B cell (primary cell): ENCODE data around the gene TMCC3. TPM values are rescaled to one million over a fixed set of nuclear protein-coding genes. Genes with fewer than 3 reads are reported as not detected.

ENCODE experiments used
- ATAC-seq: fragments of 200-7000 bp; cut with Tn5 transposase; one replicate; pipeline ENCODE4 v1.10.0; 2021; ENCODE audit warnings: low read depth, mild to moderate bottlenecking, moderate number of reproducible peaks, moderate library complexity
- CTCF ChIA-PET: fragments of 350-600 bp; sonication (Branson Sonifier 250); formaldehyde crosslinking; loops from one replicate; lab custom pipeline; 2021; ENCODE audit warnings: antibody characterized with exemption, inconsistent platforms; lab: Charles Lee
- POLR2A ChIA-PET: fragments of 350-600 bp; sonication (Branson Sonifier 250); formaldehyde crosslinking; loops from one replicate; lab custom pipeline; 2021; ENCODE audit warnings: antibody characterized with exemption; lab: Charles Lee
- DNase-seq: peaks from one replicate; pipeline ENCODE4 v3.0.0; 2013
- H2AFZ ChIP-seq: 2 replicates; pipeline ENCODE4 v1.6.1; 2012; ENCODE audit warnings: mild to moderate bottlenecking, low read depth, low read length; ENCODE audit not compliant: insufficient read depth, poor library complexity, severe bottlenecking
- H3K27ac ChIP-seq, 2 donors: 1 replicate in 1 of 2; 2 replicates in 1 of 2; pipeline ENCODE4 v1.5.1; 2012 to 2013; ENCODE audit warnings: low read length in 2 of 2, mild to moderate bottlenecking in 2 of 2, moderate library complexity in 1 of 2
- H3K27me3 ChIP-seq, 4 experiments: fragments of 200-600 bp in 1 of 4; sonication (generic) in 1 of 4; replicated peaks in 1 of 4; 1 replicate in 2 of 4; 2 replicates in 2 of 4; pipeline versions ENCODE4 v1.6.1 to v1.7.0; 2013 to 2016; ENCODE audit warnings: low read length in 3 of 4, mild to moderate bottlenecking in 2 of 4, mixed read lengths in 1 of 4, moderate library complexity in 1 of 4; ENCODE audit not compliant: insufficient read depth in 4 of 4, control insufficient read depth in 3 of 4; ENCODE audit errors: control extremely low read depth in 1 of 4
- H3K36me3 ChIP-seq, 2 experiments: replicated peaks in 1 of 2; 1 replicate in 1 of 2; 2 replicates in 1 of 2; pipeline versions ENCODE4 v1.6.1 to v1.7.1; 2013; ENCODE audit warnings: low read length in 1 of 2; ENCODE audit not compliant: insufficient read depth in 2 of 2, control insufficient read depth in 1 of 2; ENCODE audit errors: control extremely low read depth in 1 of 2, extremely low read depth in 1 of 2
- H3K4me1 ChIP-seq, 2 donors: fragments of 200-600 bp in 1 of 2; sonication (generic) in 1 of 2; 1 replicate in 1 of 2; 2 replicates in 1 of 2; pipeline versions ENCODE4 v1.5.1 to v1.6.1; 2013 to 2017; ENCODE audit warnings: low read length in 2 of 2; ENCODE audit not compliant: control insufficient read depth in 2 of 2, insufficient read depth in 2 of 2
- H3K4me2 ChIP-seq: replicated peaks from 2 replicates; pipeline ENCODE3; 2012; ENCODE audit warnings: mild to moderate bottlenecking, low read depth, low read length; ENCODE audit not compliant: poor library complexity, severe bottlenecking
- H3K4me3 ChIP-seq, 5 experiments: fragments of 200-600 bp in 1 of 5; sonication (generic) in 1 of 5; 1 replicate in 3 of 5; 2 replicates in 2 of 5; pipeline versions ENCODE4 v1.5.1 to v1.7.0; 2011 to 2016; ENCODE audit warnings: low read length in 4 of 5, mild to moderate bottlenecking in 4 of 5, low read depth in 2 of 5, control low read depth in 1 of 5, moderate library complexity in 1 of 5; ENCODE audit not compliant: insufficient read depth in 1 of 5; ENCODE audit errors: control extremely low read depth in 1 of 5, extremely low read depth in 1 of 5
- H3K79me2 ChIP-seq: fragments of 200-600 bp; sonication (generic); one replicate; pipeline ENCODE4 v1.6.0; 2016; ENCODE audit warnings: low read length; ENCODE audit not compliant: control insufficient read depth, insufficient read depth
- H3K9ac ChIP-seq: fragments of 200-600 bp; sonication (generic); 2 replicates; pipeline ENCODE4 v1.6.1; 2017; ENCODE audit warnings: mild to moderate bottlenecking, low read length, moderate library complexity
- H3K9me3 ChIP-seq, 3 donors: one replicate each; pipeline versions ENCODE4 v1.6.1 to v1.7.1; 2013; ENCODE audit warnings: low read length in 2 of 3; ENCODE audit not compliant: control insufficient read depth in 2 of 3, insufficient read depth in 1 of 3; ENCODE audit errors: control extremely low read depth in 1 of 3
- H4K20me1 ChIP-seq: 2 replicates; pipeline ENCODE4 v1.6.0; 2012; ENCODE audit warnings: mild to moderate bottlenecking, low read length; ENCODE audit not compliant: insufficient read depth, control insufficient read depth, poor library complexity, severe bottlenecking
- H3K27ac Mint-ChIP-seq: one replicate; pipeline ENCODE4 v1.8.0; 2021; ENCODE audit warnings: mixed read lengths
- H3K27me3 Mint-ChIP-seq: one replicate; pipeline ENCODE4 v1.8.0; 2021; ENCODE audit warnings: mixed read lengths
- H3K4me1 Mint-ChIP-seq: one replicate; pipeline ENCODE4 v1.8.0; 2021; ENCODE audit warnings: mixed read lengths
- H3K4me3 Mint-ChIP-seq: one replicate; pipeline ENCODE4 v1.8.0; 2021; ENCODE audit warnings: mixed read lengths
- H3K9me3 Mint-ChIP-seq: one replicate; pipeline ENCODE4 v1.8.0; 2022; ENCODE audit warnings: mixed read lengths; ENCODE audit not compliant: insufficient read depth
- EZH2 ChIP-seq: IDR thresholded peaks from 2 replicates; pipeline ENCODE4 v1.6.1; 2012; ENCODE audit warnings: borderline replicate concordance, low read depth, mild to moderate bottlenecking, moderate library complexity, low read length; ENCODE audit not compliant: insufficient read depth, poor library complexity, severe bottlenecking
- WGBS: methylation state at CpG from one replicate; pipeline ENCODE4 v1.1.5; 2013; ENCODE audit warnings: missing lambda C conversion rate; ENCODE audit not compliant: insufficient coverage; 5-methylcytosine and 5-hydroxymethylcytosine counted together
- intact Hi-C: fragments of 100-400 bp; cut with micrococcal nuclease; formaldehyde crosslinking; loops from one replicate; pipeline ENCODE4 v1.10.0; 2022
- polyA plus RNA-seq: library from polyadenylated mRNA; depleted of rRNA; stranded (reverse); fragments of >200 nt; gene quantifications from 2 replicates; pipeline ENCODE4 v1.2.3, GENCODE V29; 2012
- total RNA-seq, 2 donors: library from RNA; stranded (reverse); fragments of 120-200 nt in 1 of 2; gene quantifications; 1 replicate in 1 of 2; 2 replicates in 1 of 2; pipeline versions ENCODE4 v1.2.3 to v1.2.4, GENCODE V29; 2013 to 2022
- TF ChIP-seq, protein P1 (sequence below): fragments of 200-600 bp; IDR thresholded peaks from one replicate; pipeline ENCODE4 v1.8.0; 2022; ENCODE audit warnings: antibody characterized with exemption, mild to moderate bottlenecking

The TMCC3 gene
- total and polyA plus RNA-seq, 2 donors (not counting 1 experiment from before 2014, with no cell fraction given): 4.5 to 8.8 TPM

GRCh38 chr12:94595152-94595551 is 55.2 kb downstream of the TMCC3 start:
- intact Hi-C loops: no loop called here
- no peak overlapping the region for H3K4me3 ChIP-seq
- no peak for DNase-seq
- ChIA-PET CTCF (no interaction called here), POLR2A (no interaction called here)
- Mint-ChIP-seq H3K4me1 (peaks cover 24% of the 10 kb centered on the region), H3K27me3 (no peaks in the 10 kb centered on the region), H3K9me3 (no peaks in the 10 kb centered on the region), H3K27ac (no peak overlapping the region), H3K4me3 (no peak overlapping the region)
- H3K4me2 ChIP-seq: no peak overlapping the region
- no peaks in the 10 kb centered on the region for H3K27me3 ChIP-seq
- no peaks in the 10 kb centered on the region for H3K9me3 ChIP-seq
- H3K9ac ChIP-seq: no peak overlapping the region
- H3K36me3 ChIP-seq: no peaks in the 10 kb centered on the region
- no peak overlapping the region for H2AFZ ChIP-seq
- ATAC-seq: no peak
- peaks cover 3% of the 10 kb centered on the region for H3K79me2 ChIP-seq
- WGBS: no CpG with 5 or more reads among the region's 3 CpGs
- no peak overlapping the region for H3K27ac ChIP-seq
- TF ChIP-seq, protein P1, sequence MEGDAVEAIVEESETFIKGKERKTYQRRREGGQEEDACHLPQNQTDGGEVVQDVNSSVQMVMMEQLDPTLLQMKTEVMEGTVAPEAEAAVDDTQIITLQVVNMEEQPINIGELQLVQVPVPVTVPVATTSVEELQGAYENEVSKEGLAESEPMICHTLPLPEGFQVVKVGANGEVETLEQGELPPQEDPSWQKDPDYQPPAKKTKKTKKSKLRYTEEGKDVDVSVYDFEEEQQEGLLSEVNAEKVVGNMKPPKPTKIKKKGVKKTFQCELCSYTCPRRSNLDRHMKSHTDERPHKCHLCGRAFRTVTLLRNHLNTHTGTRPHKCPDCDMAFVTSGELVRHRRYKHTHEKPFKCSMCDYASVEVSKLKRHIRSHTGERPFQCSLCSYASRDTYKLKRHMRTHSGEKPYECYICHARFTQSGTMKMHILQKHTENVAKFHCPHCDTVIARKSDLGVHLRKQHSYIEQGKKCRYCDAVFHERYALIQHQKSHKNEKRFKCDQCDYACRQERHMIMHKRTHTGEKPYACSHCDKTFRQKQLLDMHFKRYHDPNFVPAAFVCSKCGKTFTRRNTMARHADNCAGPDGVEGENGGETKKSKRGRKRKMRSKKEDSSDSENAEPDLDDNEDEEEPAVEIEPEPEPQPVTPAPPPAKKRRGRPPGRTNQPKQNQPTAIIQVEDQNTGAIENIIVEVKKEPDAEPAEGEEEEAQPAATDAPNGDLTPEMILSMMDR: no peak
- no peak for TF ChIP-seq EZH2
- H4K20me1 ChIP-seq: peaks cover 7% of the 10 kb centered on the region
- peaks cover 12% of the 10 kb centered on the region in 2 donors for H3K4me1 ChIP-seq

DNA sequence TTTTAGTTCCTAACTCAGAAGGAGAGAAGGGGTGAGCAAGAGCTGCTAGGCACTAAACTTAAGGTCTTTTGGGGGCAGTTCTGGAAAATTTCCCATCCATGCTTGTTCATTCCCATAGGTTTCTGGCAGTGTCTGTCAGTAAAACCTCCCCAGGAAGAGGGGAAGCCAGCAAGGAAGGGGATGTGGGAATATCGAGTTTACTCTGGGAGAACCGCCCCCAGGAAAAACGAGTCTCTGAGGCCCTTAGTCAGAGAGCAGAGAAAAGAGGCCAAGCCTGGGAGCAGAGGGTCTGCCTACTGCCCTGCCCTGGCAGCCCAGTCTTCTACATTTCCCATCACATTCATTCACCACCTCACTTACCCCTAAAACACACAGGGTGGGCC is 55.9 kb downstream of the TMCC3 start:
- TF ChIP-seq, protein P1: no peak
- TF ChIP-seq EZH2: no peak
- Histone ChIP-seq H3K9me3 (no peaks in the 10 kb centered on the region), H3K79me2 (peaks cover 3% of the 10 kb centered on the region), H3K4me3 (no peak overlapping the region), H3K4me2 (no peak overlapping the region), H3K36me3 (no peaks in the 10 kb centered on the region), H3K9ac (no peak overlapping the region), H3K27ac (no peak overlapping the region), H3K4me1 (peaks cover 12% of the 10 kb centered on the region in 2 donors), H4K20me1 (peaks cover 7% of the 10 kb centered on the region), H2AFZ (no peak overlapping the region), H3K27me3 (no peaks in the 10 kb centered on the region)
- ChIA-PET CTCF (no interaction called here), POLR2A (no interaction called here)
- intact Hi-C loops: no loop called here
- no peaks in the 10 kb centered on the region for H3K9me3 Mint-ChIP-seq
- H3K4me3 Mint-ChIP-seq: no peak overlapping the region
- ATAC-seq (no peak), DNase-seq (no peak)
- no peaks in the 10 kb centered on the region for H3K27me3 Mint-ChIP-seq
- peaks cover 24% of the 10 kb centered on the region for H3K4me1 Mint-ChIP-seq
- WGBS: no CpG with 5 or more reads among the region's 3 CpGs
- no peak overlapping the region for H3K27ac Mint-ChIP-seq
